ENCODE data around the gene FERMT2. TPM values are rescaled to one million over a fixed set of nuclear protein-coding genes. Genes with fewer than 3 reads are reported as not detected.

Gene FERMT2
- 58.0 and 60.8 TPM in 2 replicates for total RNA-seq (2014; rRNA removed; shearing (Covaris generic))
- polyA plus RNA-seq (2015; cell fraction: cytosol; rRNA removed), result 52.1 and 60.9 TPM in 2 replicates
- polyA plus RNA-seq (2015; cell fraction: nucleus; rRNA removed), result 83.1 and 97.3 TPM in 2 replicates

GRCh38 chr14:52950898-52951680 lies at the start of gene FERMT2:
FERMT2 (minus strand) TSS chr14:52951050; CDS start chr14:52950568, 482 bp downstream.
- DNase-seq (ENCODE audit: low read depth), result peak; percentile 78

DNA sequence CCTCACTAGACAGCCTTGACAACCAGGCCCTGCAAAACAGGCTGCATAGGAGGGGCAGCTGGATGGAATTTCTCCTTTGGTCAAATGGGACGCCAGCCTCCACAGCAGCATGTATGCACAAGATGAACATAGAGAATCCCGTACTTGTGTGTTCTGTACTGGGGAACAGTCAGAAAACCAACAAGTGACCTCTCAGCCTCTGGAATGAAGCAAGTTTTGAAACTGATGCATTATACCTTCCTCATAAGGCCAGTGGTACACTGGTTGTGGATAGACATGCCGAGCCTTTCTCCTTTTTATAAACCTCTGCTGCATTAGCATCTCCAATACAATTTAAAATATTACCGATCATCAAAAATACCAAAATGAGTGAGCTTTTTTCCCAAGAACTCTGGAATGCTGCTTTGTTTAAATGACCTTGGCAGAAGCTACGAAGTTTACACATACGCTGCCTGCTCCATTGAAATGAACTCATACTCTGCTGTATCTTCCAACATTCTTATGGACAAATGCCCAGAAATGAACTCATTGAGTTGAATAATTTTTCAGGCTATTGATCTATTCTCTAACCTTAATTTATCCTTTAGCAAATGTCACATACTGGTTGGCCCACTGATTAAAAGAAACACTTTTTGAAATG lies 47.6 kb upstream of the FERMT2 start:
- no peak for DNase-seq (ENCODE audit: low read depth)

DNA sequence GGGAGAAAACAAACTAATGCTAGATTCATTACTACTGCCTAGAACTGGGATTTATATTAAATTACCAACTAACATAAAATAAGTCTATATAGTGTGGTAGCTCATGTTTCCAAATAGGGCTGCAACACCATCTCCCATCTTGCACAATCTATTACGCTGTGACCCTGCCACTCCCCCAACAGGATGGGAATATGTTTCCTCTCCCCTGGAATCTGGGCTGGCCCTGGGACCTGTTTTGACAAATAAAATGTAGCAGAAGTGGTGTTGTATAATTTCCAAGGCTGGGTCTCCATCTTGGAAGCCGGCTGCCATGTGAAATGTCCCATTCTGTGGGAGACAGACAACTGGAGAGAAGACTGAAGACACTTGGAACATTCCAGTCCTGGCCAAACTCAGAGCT lies 45.6 kb upstream of the FERMT2 start:
- no peak for DNase-seq (ENCODE audit: low read depth)

DNA sequence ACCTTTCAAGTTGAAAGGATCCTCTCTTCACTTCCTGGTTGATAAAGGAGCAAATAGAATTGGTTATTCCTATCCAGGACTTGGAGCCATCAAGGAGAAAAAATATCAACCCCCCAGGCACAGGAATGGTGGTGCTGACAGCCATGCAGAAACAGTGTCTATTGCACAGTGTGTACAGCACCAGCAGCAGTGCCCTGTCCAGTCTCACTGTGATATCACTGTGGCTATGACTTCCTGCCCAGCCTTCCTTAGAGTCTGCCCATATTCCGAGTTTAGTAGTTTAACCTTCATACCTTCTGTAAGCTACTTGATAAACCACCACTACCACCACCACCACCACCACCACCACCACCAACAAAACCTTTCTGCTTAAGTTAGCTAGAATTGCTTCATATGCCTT lies 45.1 kb upstream of the FERMT2 start:
- DNase-seq (ENCODE audit: low read depth), result no peak

- DNase-seq (ENCODE audit: low read depth), result no peak
Measured at GRCh38 chr14:52992236-52992870, 41.5 kb upstream of the FERMT2 start.

- no peak for DNase-seq (ENCODE audit: low read depth)
Measured at GRCh38 chr14:52988139-52988538, 37.3 kb upstream of the FERMT2 start.

DNA sequence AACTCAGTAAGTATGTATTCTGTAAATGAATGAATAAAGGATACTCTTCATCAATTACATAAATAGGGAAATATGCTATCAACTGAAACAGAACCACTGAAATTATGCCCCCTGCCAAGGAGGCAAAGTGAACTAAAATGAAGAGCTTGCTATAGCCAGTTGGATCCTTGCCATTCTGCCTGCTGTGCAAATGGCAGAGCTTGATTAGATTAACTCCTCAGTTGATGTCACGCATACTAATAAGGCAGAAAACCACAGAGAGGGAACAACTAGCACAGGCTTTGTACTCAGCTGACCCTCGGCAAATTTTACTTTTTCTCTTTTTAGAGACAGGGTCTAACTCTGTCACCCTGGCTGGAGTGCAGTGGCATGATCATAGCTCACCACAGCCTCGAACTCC lies 36.7 kb upstream of the FERMT2 start:
- DNase-seq (ENCODE audit: low read depth), result no peak

GRCh38 chr14:52987042-52987441 lies 36.2 kb upstream of the FERMT2 start:
- no peak for DNase-seq (ENCODE audit: low read depth)

DNA sequence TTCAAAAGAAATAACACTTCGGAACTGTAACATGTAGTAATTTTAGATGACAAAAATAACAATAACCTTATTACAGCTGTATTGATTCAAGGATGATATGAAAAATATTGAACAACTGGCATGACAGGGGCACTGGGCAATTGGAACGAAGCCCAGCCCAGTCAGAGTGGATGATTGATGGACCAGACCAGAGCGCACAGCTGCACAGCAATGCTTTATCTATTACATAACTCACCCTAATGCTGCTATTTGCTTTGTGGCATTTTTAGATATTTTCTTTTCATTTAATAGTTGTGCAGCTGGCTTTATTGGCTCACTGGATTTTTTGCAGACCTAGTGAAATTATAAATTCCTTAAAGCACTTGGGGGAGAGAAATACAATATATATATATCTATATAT lies 26.9 kb upstream of the FERMT2 start:
- DNase-seq (ENCODE audit: low read depth), result no peak

- DNase-seq (ENCODE audit: low read depth), result peak; percentile 7
Measured at GRCh38 chr14:52974406-52974805, 23.6 kb upstream of the FERMT2 start.

DNA sequence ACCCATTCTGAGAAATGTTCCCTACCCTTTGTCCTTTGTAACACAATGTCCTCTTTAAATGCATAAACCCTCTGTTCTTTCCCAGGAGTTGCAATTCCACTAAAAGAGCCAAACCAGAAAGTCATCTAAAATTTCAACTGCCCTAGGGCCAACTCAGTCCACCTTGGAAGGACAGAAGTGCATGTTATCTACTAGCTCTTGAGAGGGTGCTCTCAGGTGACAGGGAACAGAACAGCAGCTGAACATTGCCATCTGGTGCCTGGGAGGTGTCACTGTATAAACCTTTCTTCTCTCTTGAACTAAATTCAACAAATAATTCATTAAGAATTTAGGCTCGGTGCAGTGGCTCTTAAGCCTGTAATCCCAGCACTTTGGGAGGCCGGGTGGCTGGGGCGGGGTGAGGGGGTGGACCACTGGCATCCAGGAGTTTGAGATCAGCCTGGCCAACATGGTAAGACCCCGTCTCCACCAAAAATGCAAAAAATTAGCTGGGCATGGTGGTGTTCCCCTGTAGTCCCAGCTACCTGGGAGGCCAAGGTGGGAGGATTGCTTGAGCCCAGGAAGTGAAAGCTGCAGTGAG lies 10.3 kb upstream of the FERMT2 start:
- DNase-seq (ENCODE audit: low read depth), result peak; percentile 64

DNA sequence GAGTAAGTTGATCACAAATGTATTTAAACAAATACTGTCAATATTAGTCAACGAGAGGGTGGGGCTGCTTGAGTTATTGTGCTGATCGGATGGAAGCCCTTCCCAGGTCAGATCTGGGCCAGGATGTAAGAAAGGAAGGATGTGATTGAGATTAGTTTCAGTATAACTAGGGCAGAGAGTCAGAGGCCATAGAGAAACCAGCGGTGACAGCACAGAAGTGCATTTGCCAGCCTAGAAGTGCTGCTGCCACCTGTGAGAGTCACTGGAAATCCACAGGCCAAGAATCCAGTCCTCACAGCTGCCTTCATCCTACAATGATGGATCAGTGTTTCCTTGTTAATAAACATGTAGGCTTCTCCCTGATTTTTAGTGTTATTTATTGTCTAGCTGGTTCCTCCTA lies 9.8 kb upstream of the FERMT2 start:
- peak; percentile 21 for DNase-seq (ENCODE audit: low read depth)

DNA sequence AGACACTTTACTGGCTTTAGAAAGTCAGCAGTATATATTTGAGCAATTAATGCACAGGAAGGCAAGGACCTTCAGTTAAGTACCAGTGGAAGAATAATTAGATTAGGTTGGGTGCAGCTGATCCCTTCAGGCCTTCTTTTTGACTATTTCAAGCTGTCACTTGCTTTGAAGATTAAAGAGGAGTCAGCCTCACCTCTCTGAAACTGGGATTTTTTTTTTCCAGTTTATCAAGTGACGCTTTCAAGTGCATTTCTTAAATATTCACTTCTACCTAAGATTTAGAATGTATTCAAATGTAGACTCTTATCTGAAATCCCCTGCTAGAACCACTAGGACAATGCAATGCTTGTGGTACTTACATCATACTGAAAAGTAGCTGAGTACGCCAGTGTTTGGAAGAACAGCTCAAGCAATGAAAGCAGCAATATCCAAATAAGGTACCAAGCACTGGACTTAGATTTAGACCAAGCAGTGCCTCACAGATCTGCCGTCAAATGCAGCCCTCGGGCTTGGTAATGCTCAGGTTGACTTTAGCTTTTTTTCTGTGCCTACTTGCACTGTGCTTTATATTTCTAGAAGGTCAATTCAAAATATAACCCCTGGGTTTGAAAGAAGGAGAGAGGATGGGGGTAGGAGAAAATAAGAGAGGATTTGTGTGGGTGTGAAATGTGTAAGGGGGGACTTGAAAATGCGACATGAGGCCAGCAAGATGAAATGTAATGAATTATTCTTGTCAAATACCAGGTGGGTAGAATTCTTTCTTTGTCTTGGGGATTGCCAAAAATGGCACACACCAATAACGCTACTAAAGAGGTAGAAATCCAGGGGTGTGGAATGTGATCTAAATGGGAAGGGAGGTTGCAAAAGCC lies 3.7 kb upstream of the FERMT2 start:
- DNase-seq (ENCODE audit: low read depth), result no peak

GRCh38 chr14:52951681-52952554 lies 1.1 kb upstream of the FERMT2 start:
- DNase-seq (ENCODE audit: low read depth), result peak; percentile 68

- peak; percentile 50 for DNase-seq (ENCODE audit: low read depth)
Measured at GRCh38 chr14:52950410-52950897, 396 bp downstream of the FERMT2 start.

DNA sequence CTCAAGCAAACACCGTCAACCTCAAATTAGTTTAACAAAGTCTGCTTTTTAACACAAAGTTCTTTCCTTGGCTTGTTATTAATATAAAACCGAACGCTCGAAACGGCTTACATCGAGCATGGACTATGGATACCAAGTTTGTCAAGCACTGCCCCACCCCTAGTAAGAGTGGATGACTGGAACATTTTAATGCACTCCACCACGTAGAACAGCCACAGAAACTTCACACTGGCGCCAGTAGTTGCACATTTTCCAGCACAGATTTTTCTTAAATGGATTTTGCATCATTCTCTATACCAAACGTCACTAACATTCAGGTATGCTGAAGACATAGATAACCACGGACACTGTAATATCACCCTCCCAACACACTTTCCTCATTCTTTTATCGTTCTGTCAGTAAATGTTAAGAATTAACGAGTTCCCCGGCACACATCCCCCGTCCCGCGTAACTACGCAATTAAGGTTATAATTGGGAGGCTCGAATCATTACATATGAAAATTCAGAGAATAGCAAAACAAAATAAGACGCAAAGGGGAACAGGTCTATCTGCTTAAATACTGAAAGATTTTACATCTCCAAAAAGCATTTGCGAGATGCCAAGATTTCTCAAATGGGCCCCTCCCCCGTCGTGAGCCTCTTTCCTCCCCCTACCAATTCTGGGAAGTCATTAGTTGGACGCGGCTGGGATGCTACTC lies 990 bp downstream of the FERMT2 start:
- DNase-seq (ENCODE audit: low read depth), result peak; percentile 54

- no peak for DNase-seq (ENCODE audit: low read depth)
Measured at GRCh38 chr14:52949249-52949648, 1.6 kb downstream of the FERMT2 start.

DNA sequence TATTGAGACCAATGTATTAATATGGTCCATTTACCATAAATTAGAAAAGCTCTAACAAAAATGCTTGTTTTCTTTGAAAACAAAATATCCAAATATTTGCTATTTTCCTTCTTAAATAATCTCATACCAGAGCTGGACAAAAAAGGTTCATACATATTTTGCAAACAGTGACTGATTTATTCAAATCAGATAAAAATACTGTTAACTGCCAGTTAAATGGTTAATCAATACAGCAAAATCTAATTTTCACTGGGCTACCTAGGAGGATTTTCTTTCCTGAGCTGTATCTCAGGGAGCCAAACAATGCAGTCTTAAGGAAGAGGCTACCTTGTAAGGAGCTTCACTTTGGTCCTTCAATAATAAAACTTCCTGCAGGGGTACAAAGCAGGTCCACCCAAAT lies 2.0 kb downstream of the FERMT2 start:
- DNase-seq (ENCODE audit: low read depth), result no peak

GRCh38 chr14:52948039-52948438 lies 2.8 kb downstream of the FERMT2 start:
- no peak for DNase-seq (ENCODE audit: low read depth)
